DMS53 (cell line): ENCODE results near the gene MAGEB17.

Experiments used
- DNase-seq: peaks from one replicate; lab custom pipeline; 2025; lab: John Stamatoyannopoulos, UW

Gene MAGEB17

DNA sequence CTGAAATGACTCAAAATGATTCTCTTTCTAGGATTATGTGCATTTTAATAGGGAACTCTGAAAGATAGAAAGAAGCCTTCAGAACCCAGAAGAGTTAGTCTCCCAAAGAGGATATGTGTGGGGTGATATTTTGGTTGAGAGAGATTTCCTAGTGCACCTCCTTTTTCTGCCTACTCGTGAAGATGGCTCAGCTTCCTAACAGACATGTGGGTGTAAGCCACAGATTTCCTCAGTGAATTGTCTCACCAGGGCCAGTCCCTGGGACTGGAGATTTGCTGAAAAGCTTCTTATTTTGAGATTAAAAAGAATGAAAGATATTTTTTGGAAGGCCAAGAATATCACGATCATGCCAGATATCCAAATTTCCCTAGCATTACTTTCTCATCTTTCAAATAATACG lies 42.8 kb downstream of the MAGEB17 start:
- no peak for DNase-seq

DNA sequence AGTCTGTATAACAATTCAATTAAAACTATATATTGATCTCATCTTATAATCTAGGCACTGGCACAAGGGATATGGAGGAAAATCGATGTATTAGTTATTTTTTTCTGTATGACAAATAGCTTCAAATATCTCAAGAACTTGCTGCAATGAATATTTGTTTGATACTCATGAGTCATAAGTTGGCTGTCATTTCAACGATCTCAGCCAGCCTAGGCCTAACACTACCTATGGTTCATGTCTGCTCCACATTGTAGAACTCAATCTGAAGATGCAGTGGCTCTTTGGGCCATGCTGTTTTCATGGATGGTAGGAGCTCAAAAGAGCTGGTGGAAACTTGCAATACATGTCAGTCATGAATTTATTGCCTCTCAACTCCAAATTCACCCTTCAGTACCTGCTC lies 44.7 kb downstream of the MAGEB17 start:
- peak; percentile 34 for DNase-seq

DNA sequence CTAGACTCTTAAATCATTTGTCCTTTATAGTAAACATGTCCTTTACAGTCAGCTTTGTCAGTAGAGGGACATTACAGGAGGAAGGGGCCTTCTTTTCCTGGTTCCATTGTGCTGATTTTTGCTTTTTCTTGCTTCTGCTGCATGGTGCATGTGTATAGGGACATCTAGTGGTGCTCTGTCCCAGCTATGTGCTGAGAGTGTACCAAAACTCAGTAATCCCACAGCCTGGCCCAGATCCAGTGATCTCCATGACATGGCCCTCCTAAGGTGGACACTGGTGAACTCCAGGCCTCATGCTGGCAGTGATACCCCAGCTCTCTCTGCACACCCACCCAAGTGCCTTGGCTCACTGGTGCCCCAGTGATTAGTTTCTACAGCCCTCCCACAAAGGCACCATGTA lies 45.2 kb downstream of the MAGEB17 start:
- DNase-seq = peak; percentile 55

- DNase-seq = no peak
Observed at GRCh38 chrX:16213961-16214360, 46.7 kb downstream of the MAGEB17 start.

DNA sequence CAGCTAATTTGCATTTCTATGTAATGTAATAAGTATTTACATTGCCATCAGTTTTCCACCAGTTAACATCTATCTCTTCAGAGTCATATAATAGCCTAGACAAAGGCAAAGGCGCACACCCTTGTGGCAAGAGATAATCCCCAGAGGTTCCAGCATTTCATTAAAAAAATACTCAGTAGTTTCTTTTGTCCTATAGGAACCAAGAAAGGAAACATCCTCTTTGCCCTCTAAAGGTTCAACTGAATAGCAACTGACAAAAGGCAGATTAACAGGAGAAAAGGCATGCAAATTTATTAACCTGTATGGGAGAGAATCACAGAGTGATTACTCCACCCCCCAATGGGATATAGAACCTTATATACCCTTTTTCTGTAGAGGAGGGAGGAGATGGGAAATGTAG lies 48.4 kb downstream of the MAGEB17 start:
- DNase-seq = no peak
